GM21576 (cell line): ENCODE measurements around the gene FAM83F.

ENCODE experiments used
- ATAC-seq: cut with Tn5 transposase; IDR thresholded peaks from one replicate; pipeline ENCODE4 v1.9.1; 2021; ENCODE audit warnings: mild to moderate bottlenecking, moderate library complexity; ENCODE audit not compliant: unreplicated experiment

Gene FAM83F

GRCh38 chr22:40054486-40054885 lies 59.7 kb downstream of the FAM83F start:
- no peak for ATAC-seq

GRCh38 chr22:40055143-40055883 lies 60.6 kb downstream of the FAM83F start:
- no peak for ATAC-seq

GRCh38 chr22:40056154-40056553 lies 61.4 kb downstream of the FAM83F start:
- no peak for ATAC-seq

- ATAC-seq, result no peak
Measured at GRCh38 chr22:40056559-40056958, 61.8 kb downstream of the FAM83F start.

- ATAC-seq, result no peak
Measured at GRCh38 chr22:40057652-40058051, 62.9 kb downstream of the FAM83F start.

- no peak for ATAC-seq
Measured at GRCh38 chr22:40058265-40058664, 63.5 kb downstream of the FAM83F start.

GRCh38 chr22:40065981-40066380 lies 71.2 kb downstream of the FAM83F start:
- no peak for ATAC-seq

- ATAC-seq, result no peak
Measured at GRCh38 chr22:40067639-40068038, 72.9 kb downstream of the FAM83F start.

- no peak for ATAC-seq
Measured at GRCh38 chr22:40070701-40071100, 75.9 kb downstream of the FAM83F start.

- ATAC-seq, result no peak
Measured at GRCh38 chr22:40071720-40072119, 77.0 kb downstream of the FAM83F start.

GRCh38 chr22:40076702-40077645 lies 82.2 kb downstream of the FAM83F start:
- ATAC-seq, result no peak

GRCh38 chr22:40077646-40078016 lies 82.9 kb downstream of the FAM83F start:
- ATAC-seq, result no peak

- no peak for ATAC-seq
Measured at GRCh38 chr22:40081662-40082061, 86.9 kb downstream of the FAM83F start.

- no peak for ATAC-seq
Measured at GRCh38 chr22:40082184-40082583, 87.4 kb downstream of the FAM83F start.

GRCh38 chr22:40083794-40084193 lies 89.0 kb downstream of the FAM83F start:
- no peak for ATAC-seq

- no peak for ATAC-seq
Measured at GRCh38 chr22:40084246-40084645, 89.5 kb downstream of the FAM83F start.

GRCh38 chr22:40088818-40089217 lies 94.1 kb downstream of the FAM83F start:
- no peak for ATAC-seq
